Measurements from ENCODE around the gene CD160.
"Not testable (repeated sequence)": the region's sequence is repeated elsewhere in the genome, so short reads cannot be mapped to it uniquely, and the experiment has no call there.

Gene CD160

GRCh38 chr1:145710291-145711027 lies 8.8 kb upstream of the CD160 start:
- no peak for DNase-seq

- DNase-seq = no peak
These were observed 8.1 kb upstream of the CD160 start for GRCh38 chr1:145711213-145711651.

GRCh38 chr1:145714524-145715111 lies 4.7 kb upstream of the CD160 start:
- DNase-seq = no peak

GRCh38 chr1:145716641-145717345 lies 2.5 kb upstream of the CD160 start:
- DNase-seq = no peak

DNA sequence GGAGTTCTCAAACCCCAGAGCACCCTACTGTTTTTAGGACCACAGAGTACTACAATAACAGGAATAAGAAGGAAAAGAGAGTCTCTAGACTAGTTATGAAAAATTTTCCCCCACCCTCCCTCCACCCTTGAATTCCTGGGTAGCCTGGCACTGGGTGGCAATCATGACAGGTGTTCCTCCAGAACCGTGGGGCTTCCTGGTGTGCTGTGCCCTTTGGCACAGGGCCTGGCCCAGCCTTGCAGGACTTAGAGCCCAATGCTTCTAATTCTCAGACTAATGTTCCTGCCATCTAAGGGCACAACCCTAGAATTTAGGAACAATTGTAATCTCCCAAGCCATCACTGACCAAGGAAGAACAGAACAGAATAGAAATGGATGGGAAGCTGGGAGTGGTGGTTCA lies 1.5 kb upstream of the CD160 start:
- no peak for DNase-seq

- not testable (repeated sequence) for DNase-seq
These were observed 834 bp upstream of the CD160 start for GRCh38 chr1:145718465-145718864.

DNA sequence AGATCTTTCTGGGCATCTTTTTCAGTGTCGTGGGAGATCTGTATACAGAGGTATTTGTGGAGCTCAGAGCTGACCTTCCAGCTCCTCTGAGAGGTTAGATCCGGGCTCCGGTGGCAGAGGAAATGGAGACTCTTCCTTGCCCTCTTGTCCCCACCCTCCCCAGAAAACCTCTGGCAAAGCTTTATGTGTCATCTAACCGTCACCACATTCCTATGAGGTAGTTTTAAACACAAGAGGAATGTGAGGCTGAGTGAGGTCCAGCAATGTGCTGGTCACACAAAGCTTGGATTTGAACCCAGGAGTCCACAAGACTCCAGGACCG lies 1.2 kb downstream of the CD160 start:
- DNase-seq = no peak

GRCh38 chr1:145720878-145721671 lies 1.8 kb downstream of the CD160 start:
- peak; percentile 77 to 78 for DNase-seq

GRCh38 chr1:145726193-145726592 lies 6.9 kb downstream of the CD160 start:
- not testable (repeated sequence) for DNase-seq

DNA sequence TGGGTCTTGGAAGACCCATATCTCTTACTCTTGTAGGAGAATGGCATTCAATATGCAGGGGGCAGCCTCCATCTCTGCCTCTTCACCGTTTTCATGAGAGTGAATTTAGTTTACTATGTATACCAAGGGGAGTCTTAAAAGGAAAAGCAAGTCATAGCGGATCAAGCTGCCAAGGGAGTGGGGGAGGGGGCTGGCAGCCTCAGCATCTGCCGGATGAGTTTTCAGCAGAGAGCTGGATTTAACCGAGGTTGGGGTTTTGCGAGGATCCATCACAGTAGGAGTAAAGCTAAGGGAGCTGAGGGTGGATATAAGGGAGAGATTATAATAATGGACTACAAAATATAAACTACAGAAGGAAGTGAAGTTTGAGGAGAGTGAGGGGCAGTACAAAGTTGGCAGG lies 9.9 kb downstream of the CD160 start:
- no peak for DNase-seq

GRCh38 chr1:145729666-145730436 lies 10.6 kb downstream of the CD160 start:
- DNase-seq = no peak

DNA sequence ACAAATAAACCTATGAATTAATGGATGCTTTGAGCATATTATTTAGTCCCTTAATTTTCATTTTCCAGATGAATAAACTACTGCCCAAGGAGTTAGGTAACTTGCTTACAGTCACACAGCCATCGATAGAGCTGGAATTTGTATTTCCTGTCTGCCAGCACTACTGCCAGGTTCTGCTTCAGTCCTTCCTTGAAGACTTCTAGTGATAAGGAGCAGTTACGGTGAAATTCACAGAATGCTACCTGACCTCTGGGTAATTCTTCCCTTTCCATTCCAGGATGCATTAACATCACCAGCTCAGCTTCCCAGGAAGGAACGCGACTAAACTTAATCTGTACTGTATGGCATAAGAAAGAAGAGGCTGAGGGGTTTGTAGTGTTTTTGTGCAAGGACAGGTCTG lies 11.2 kb downstream of the CD160 start:
- no peak for DNase-seq

DNA sequence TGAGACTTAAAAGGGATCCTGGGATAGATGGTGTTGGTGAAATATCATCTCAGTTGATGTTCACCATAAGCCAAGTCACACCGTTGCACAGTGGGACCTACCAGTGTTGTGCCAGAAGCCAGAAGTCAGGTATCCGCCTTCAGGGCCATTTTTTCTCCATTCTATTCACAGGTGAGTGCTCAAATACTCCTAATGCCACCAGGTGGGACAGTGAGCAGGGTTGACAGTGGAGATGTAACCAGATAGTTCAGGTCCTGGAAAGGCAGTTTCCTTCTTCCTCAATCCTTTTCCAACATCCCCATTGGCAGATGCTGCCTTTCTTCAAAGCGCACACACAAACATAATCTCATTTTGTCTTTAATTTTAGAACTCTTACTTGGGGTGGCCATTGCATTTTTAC lies 11.6 kb downstream of the CD160 start:
- no peak for DNase-seq

GRCh38 chr1:145736191-145736590 lies 16.9 kb downstream of the CD160 start:
- DNase-seq = no peak

- DNase-seq = no peak
These were observed 21.0 kb downstream of the CD160 start for GRCh38 chr1:145740269-145740668.

DNA sequence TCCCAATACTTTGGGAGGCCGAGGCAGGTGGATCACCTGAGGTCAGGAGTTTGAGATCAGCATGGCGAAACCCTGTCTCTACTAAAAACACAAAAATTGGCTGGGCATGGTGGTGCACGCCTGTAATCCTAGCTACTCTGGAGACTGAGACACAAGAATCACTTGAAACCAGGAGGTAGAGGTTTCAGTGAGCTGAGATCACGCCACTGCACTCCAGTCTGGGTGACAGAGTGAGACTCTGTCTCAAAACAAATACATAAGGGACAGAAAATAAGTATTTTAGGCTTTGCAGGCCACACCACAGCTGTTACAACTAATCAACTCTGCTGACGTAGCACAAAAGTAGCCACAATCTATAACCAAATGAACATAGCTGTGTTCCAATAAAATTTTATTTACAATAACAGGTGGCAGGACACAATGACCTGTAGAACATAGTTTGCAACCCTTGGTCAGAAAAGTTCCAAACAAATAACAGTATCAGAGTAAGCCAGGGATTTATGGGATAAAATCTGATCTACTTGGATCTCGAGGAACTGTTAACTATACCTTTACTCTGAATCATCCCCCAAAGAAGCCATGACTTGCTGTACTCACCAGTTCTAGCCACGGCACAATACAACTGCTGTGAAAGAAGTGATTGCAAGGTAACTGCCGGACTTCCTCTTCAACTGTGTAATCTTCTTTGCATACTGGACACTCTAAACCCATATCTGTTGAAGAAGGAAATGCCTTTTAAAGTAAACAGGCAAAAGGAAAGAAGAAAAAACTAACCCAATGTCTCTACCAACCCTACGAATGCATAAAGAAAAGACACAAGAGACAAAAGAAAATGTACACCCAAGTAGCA lies 28.3 kb downstream of the CD160 start:
- DNase-seq = no peak

DNA sequence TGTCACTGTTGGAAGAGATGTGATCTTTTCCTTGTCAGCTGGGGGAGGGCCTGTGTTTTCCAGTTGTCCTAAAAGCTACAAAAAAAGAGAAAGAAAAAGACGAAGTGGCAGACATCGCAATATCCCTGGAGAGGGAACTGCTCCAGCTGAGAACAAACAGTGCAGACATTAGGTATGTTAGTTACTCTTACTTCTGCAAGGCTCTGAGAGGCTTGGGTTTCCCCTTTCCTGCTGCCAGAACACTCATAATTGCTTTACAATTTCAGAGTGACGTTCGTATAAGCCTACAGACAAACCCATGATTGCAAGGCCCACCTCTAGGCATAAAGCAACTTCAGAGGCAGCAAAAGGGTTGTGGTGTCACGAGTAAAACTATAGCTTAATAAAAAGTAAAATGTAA lies 31.1 kb downstream of the CD160 start:
- no peak for DNase-seq

DNA sequence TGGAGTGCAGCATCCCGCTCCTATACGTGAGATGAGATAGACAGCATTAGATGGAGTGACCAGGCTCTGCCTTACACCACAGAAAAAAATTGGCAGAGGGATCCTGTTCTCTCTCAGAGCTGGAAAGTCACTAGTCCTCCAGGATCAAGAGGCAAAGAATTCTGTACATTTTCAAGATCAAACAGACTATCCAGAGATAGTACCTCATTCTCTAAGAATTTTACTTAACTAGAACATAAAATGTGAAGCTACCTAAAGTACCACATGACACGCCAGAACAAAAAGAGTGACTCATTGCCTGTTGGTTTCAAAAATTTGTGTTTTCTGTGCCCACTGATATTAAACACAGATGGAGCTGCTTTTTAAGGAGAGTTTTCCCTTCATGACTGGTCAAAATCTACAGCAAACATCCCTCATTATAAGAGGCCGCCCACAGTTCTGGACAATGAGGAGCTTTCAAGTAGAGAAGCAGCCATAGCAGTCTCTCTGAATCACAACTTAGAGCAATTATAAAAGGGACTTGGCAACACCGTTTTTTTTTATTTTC lies 32.3 kb downstream of the CD160 start:
- DNase-seq = no peak

GRCh38 chr1:145757420-145757819 lies 38.1 kb downstream of the CD160 start:
- no peak for DNase-seq

- no peak for DNase-seq
These were observed 38.8 kb downstream of the CD160 start for GRCh38 chr1:145758116-145758515.

DNA sequence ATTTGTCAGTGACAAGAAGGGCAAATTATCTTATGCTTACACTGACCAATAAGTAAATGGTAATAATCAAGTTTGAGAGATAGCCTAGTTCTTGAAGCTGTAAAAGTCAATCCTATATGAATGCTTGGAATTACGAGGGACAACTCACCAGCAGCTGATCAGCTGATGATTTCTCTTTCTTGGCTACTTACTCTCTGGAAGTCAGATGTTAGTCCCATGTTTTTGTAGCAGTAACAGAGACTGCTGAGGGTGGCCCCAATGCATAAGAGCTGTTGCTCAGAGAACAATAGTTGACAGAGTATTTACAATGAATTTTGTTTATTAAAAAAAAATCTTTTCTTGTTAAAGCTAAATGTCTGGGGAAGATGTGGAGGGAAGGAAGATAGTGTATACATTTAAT lies 39.3 kb downstream of the CD160 start:
- no peak for DNase-seq
